ENCODE measurements around the gene MRPS18C. TPM values are rescaled to one million over a fixed set of nuclear protein-coding genes. Genes with fewer than 3 reads are reported as not detected.
"Not testable (repeated sequence)": the region's sequence is repeated elsewhere in the genome, so short reads cannot be mapped to it uniquely, and the experiment has no call there.

MRPS18C gene
- total and polyA plus RNA-seq, 4 donors = 21.5 to 41.8 (median 39.9) TPM

- 88 to 90% methylated on average over 3 of the region's 3 CpGs for WGBS, 2 donors
- ATAC-seq (ENCODE audit: low FRiP score) = no peak
- no peak overlapping the region for H3K27ac ChIP-seq (ENCODE audit: low read depth in 1 of 2, low read length in 2 of 2)
Observed at GRCh38 chr4:83486457-83487129, 30.7 kb downstream of the MRPS18C start.

GRCh38 chr4:83489711-83490326 lies 34.0 kb downstream of the MRPS18C start:
- Histone ChIP-seq H3K27me3 (ENCODE audit: control insufficient read depth in 1 of 2, insufficient read depth in 2 of 2, low read length in 1 of 2) (no peaks in the 10 kb centered on the region), H3K4me3 (ENCODE audit: low read length in 2 of 2) (no peak overlapping the region), H3K27ac (ENCODE audit: low read depth in 1 of 2, low read length in 2 of 2) (no peak overlapping the region), H3K4me1 (ENCODE audit: control insufficient read depth in 1 of 2, insufficient read depth in 2 of 2, low read length in 2 of 2) (peaks cover 0 to 2% of the 10 kb centered on the region in 2 donors), H3K36me3 (ENCODE audit: control insufficient read depth in 1 of 2, insufficient read depth in 2 of 2, low read length in 1 of 2) (no peaks in the 10 kb centered on the region), H3K9me3 (ENCODE audit: control insufficient read depth, low read length) (no peaks in the 10 kb centered on the region)
- ATAC-seq (ENCODE audit: low FRiP score) (no peak), DNase-seq (no peak)
- 22 to 32% methylated on average over 1 of the region's 1 CpG for WGBS, 2 donors
- intact Hi-C loops (cut with DNase I) = no loop called here

More at GRCh38 chr4:83486457-83487129, 30.7 kb downstream of the MRPS18C start:
- no peak for DNase-seq
- Histone ChIP-seq H3K27me3 (ENCODE audit: control insufficient read depth in 1 of 2, insufficient read depth in 2 of 2, low read length in 1 of 2) (no peaks in the 10 kb centered on the region), H3K4me1 (ENCODE audit: control insufficient read depth in 1 of 2, insufficient read depth in 2 of 2, low read length in 2 of 2) (peaks cover 0 to 2% of the 10 kb centered on the region in 2 donors), H3K9me3 (ENCODE audit: control insufficient read depth, low read length) (no peaks in the 10 kb centered on the region), H3K4me3 (ENCODE audit: low read length in 2 of 2) (no peak overlapping the region), H3K36me3 (ENCODE audit: control insufficient read depth in 1 of 2, insufficient read depth in 2 of 2, low read length in 1 of 2) (peaks cover 0 to 2% of the 10 kb centered on the region in 2 donors)
- intact Hi-C loops (cut with DNase I) = loop anchor here in 1 of 2 donors (2.0 kb wide), 1 partner anchor 48 kb away; no protein-coding TSS in a partner anchor

GRCh38 chr4:83490876-83491450 lies 35.1 kb downstream of the MRPS18C start:
- ATAC-seq (ENCODE audit: low FRiP score) (no peak), DNase-seq (no peak)
- no peak overlapping the region for H3K27ac ChIP-seq (ENCODE audit: low read depth in 1 of 2, low read length in 2 of 2)
- H3K36me3 ChIP-seq (ENCODE audit: control insufficient read depth in 1 of 2, insufficient read depth in 2 of 2, low read length in 1 of 2) = no peaks in the 10 kb centered on the region
- no peak overlapping the region for H3K4me3 ChIP-seq (ENCODE audit: low read length in 2 of 2)
- WGBS, 2 donors = 3 to 9% methylated on average over 1 of the region's 1 CpG
- H3K27me3 ChIP-seq (ENCODE audit: control insufficient read depth in 1 of 2, insufficient read depth in 2 of 2, low read length in 1 of 2) = no peaks in the 10 kb centered on the region
- H3K4me1 ChIP-seq (ENCODE audit: control insufficient read depth in 1 of 2, insufficient read depth in 2 of 2, low read length in 2 of 2) = no peaks in the 10 kb centered on the region
- no peaks in the 10 kb centered on the region for H3K9me3 ChIP-seq (ENCODE audit: control insufficient read depth, low read length)
- intact Hi-C loops (cut with DNase I) = no loop called here

- DNase-seq; H3K4me1 ChIP-seq (ENCODE audit: control insufficient read depth in 1 of 2, insufficient read depth in 2 of 2, low read length in 2 of 2); H3K36me3 ChIP-seq (ENCODE audit: control insufficient read depth in 1 of 2, insufficient read depth in 2 of 2, low read length in 1 of 2); H3K27ac ChIP-seq (ENCODE audit: low read depth in 1 of 2, low read length in 2 of 2); H3K4me3 ChIP-seq (ENCODE audit: low read length in 2 of 2); ATAC-seq (ENCODE audit: low FRiP score); intact Hi-C loops (cut with DNase I); H3K27me3 ChIP-seq (ENCODE audit: control insufficient read depth in 1 of 2, insufficient read depth in 2 of 2, low read length in 1 of 2); H3K9me3 ChIP-seq (ENCODE audit: control insufficient read depth, low read length): not testable (repeated sequence)
- WGBS, 2 donors = 85 to 88% methylated on average over 8 of the region's 8 CpGs
Observed at GRCh38 chr4:83496085-83496917, 40.4 kb downstream of the MRPS18C start.

- Histone ChIP-seq H3K4me1 (ENCODE audit: control insufficient read depth in 1 of 2, insufficient read depth in 2 of 2, low read length in 2 of 2) (no peaks in the 10 kb centered on the region), H3K36me3 (ENCODE audit: control insufficient read depth in 1 of 2, insufficient read depth in 2 of 2, low read length in 1 of 2) (no peaks in the 10 kb centered on the region), H3K27ac (ENCODE audit: low read depth in 1 of 2, low read length in 2 of 2) (no peak overlapping the region), H3K27me3 (ENCODE audit: control insufficient read depth in 1 of 2, insufficient read depth in 2 of 2, low read length in 1 of 2) (peaks cover 0 to 2% of the 10 kb centered on the region in 2 donors), H3K9me3 (ENCODE audit: control insufficient read depth, low read length) (no peaks in the 10 kb centered on the region), H3K4me3 (ENCODE audit: low read length in 2 of 2) (no peak overlapping the region)
- intact Hi-C loops (cut with DNase I) = no loop called here
- DNase-seq = no peak
- no peak for ATAC-seq (ENCODE audit: low FRiP score)
- WGBS, 2 donors = 89 to 93% methylated on average over 1 of the region's 1 CpG
Observed at GRCh38 chr4:83498187-83498586, 42.3 kb downstream of the MRPS18C start.

GRCh38 chr4:83501671-83502070 lies 45.8 kb downstream of the MRPS18C start:
- H3K4me3 ChIP-seq (ENCODE audit: low read length in 2 of 2); H3K36me3 ChIP-seq (ENCODE audit: control insufficient read depth in 1 of 2, insufficient read depth in 2 of 2, low read length in 1 of 2); H3K27ac ChIP-seq (ENCODE audit: low read depth in 1 of 2, low read length in 2 of 2); H3K4me1 ChIP-seq (ENCODE audit: control insufficient read depth in 1 of 2, insufficient read depth in 2 of 2, low read length in 2 of 2); H3K9me3 ChIP-seq (ENCODE audit: control insufficient read depth, low read length); H3K27me3 ChIP-seq (ENCODE audit: control insufficient read depth in 1 of 2, insufficient read depth in 2 of 2, low read length in 1 of 2); intact Hi-C loops (cut with DNase I); DNase-seq; ATAC-seq (ENCODE audit: low FRiP score): not testable (repeated sequence)
- 88 to 90% methylated on average over 3 of the region's 3 CpGs for WGBS, 2 donors

- intact Hi-C loops (cut with DNase I) = no loop called here
- Histone ChIP-seq H3K27ac (ENCODE audit: low read depth in 1 of 2, low read length in 2 of 2) (no peak overlapping the region), H3K4me3 (ENCODE audit: low read length in 2 of 2) (no peak overlapping the region), H3K4me1 (ENCODE audit: control insufficient read depth in 1 of 2, insufficient read depth in 2 of 2, low read length in 2 of 2) (no peaks in the 10 kb centered on the region), H3K36me3 (ENCODE audit: control insufficient read depth in 1 of 2, insufficient read depth in 2 of 2, low read length in 1 of 2) (no peaks in the 10 kb centered on the region), H3K9me3 (ENCODE audit: control insufficient read depth, low read length) (no peaks in the 10 kb centered on the region), H3K27me3 (ENCODE audit: control insufficient read depth in 1 of 2, insufficient read depth in 2 of 2, low read length in 1 of 2) (peaks cover 0 to 2% of the 10 kb centered on the region in 2 donors)
- no peak for ATAC-seq (ENCODE audit: low FRiP score)
- DNase-seq = no peak
Observed at GRCh38 chr4:83503974-83504373, 48.1 kb downstream of the MRPS18C start.

GRCh38 chr4:83504503-83504902 lies 48.6 kb downstream of the MRPS18C start:
- intact Hi-C loops (cut with DNase I) = no loop called here
- ATAC-seq (ENCODE audit: low FRiP score) (no peak), DNase-seq (no peak)

More at GRCh38 chr4:83504503-83504902, 48.6 kb downstream of the MRPS18C start:
- no peak overlapping the region for H3K27ac ChIP-seq (ENCODE audit: low read depth in 1 of 2, low read length in 2 of 2)
- 54 to 63% methylated on average over 4 of the region's 4 CpGs for WGBS, 2 donors
- H3K9me3 ChIP-seq (ENCODE audit: control insufficient read depth, low read length) = no peaks in the 10 kb centered on the region
- no peaks in the 10 kb centered on the region for H3K36me3 ChIP-seq (ENCODE audit: control insufficient read depth in 1 of 2, insufficient read depth in 2 of 2, low read length in 1 of 2)
- no peaks in the 10 kb centered on the region for H3K4me1 ChIP-seq (ENCODE audit: control insufficient read depth in 1 of 2, insufficient read depth in 2 of 2, low read length in 2 of 2)
- H3K4me3 ChIP-seq (ENCODE audit: low read length in 2 of 2) = no peak overlapping the region
- H3K27me3 ChIP-seq (ENCODE audit: control insufficient read depth in 1 of 2, insufficient read depth in 2 of 2, low read length in 1 of 2) = peaks cover 0 to 2% of the 10 kb centered on the region in 2 donors
